ENCODE data around the gene OR5AP2.
"Not testable (repeated sequence)": the region's sequence is repeated elsewhere in the genome, so short reads cannot be mapped to it uniquely, and the experiment has no call there.

Gene OR5AP2

GRCh38 chr11:56642339-56642738 is at the start of gene OR5AP2:
TSS of gene OR5AP2 (minus strand) at chr11:56642439. CDS start at chr11:56642439, 0 bp downstream.
- no peak for DNase-seq (ENCODE audit: low read depth)

- DNase-seq (ENCODE audit: low read depth), result not testable (repeated sequence)
These were observed 48.9 kb upstream of the OR5AP2 start for GRCh38 chr11:56691179-56691578.

DNA sequence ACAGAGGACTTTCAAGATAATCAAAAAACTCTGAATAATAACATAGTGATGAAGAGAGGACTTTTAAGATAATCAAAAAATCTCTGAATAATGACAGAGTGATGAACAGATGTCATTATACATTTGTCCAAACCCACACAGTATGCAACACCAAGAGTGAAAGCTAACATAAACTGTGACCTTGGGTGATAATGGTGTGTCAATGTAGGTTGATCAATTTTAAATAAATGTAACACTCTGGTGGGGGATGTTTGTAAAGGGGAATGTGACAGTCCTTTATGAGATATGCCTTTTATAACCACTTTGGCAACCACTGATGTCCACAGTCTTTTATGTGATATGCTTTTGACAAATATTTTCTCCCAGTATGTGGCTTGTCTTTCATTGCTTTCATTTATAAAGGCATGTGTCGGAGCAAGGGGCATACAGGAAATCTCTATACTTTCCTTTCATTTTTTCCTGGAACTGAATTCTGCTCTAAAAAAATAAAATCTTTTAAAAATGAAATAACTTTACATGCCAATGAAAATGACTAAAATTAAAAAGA is 46.4 kb upstream of the OR5AP2 start:
- DNase-seq (ENCODE audit: low read depth), result no peak

- no peak for DNase-seq (ENCODE audit: low read depth)
These were observed 28.7 kb upstream of the OR5AP2 start for GRCh38 chr11:56670984-56671383.

- no peak for DNase-seq (ENCODE audit: low read depth)
These were observed 21.1 kb upstream of the OR5AP2 start, which contains the start of gene OR5AR1 for GRCh38 chr11:56663386-56663785. TSS of gene OR5AR1 (plus strand) at chr11:56663686. CDS start at chr11:56663686, 0 bp downstream.

DNA sequence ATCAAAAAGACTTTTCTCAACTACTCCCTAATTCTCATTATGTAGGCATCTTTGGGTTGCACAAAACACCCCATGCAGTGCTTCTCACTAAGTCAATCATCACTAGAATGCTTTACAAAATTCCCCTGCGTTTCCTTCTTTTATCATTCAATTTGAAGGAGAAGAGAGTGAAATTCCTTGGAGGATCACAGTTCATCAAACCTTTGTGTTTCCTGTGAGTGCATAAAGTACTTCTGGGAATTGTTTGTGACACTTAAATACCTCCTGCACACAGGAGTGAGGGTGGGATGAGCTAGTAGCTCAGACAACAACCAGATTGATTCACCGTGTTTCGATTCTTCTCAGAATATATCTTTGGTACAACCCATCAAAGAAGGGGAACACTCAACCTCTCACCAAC is 17.5 kb upstream of the OR5AP2 start:
- no peak for DNase-seq (ENCODE audit: low read depth)

DNA sequence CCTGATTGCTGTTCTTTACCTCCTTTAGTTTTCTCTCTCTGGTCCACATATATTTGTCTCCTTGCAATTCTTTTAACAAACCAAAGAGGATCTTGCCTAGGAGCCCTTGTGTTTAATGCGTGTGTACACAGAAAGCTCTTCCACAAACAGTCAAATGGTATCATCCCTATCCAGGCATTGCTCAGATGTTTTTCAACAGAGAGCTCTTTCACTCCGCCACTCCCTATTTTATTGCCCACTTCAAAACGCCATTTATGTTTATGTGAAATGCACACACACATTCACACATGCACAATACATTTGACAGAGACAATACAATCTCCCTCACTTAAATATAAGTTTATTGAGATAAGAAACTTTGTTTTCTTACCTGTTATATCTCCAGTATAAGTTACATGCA is 4.7 kb downstream of the OR5AP2 start:
- no peak for DNase-seq (ENCODE audit: low read depth)

DNA sequence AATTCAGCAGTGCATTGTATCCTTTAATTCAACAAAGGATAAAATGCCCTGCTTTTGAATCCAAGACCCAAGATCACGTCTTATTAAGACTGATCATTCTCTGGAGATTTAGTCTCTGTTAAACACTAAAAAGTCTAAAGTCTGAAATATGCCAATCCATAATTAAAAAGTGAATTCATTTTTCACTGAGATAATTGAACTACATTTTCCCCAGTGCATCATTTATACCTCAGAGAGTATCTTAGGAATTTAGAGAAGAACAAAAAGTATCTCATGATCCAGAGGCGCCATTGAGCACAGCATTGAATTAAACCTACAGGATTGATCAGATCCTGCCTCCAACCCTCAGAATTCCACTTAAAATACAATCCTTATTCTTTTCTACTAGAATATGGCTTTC is 5.4 kb downstream of the OR5AP2 start:
- DNase-seq (ENCODE audit: low read depth), result no peak

DNA sequence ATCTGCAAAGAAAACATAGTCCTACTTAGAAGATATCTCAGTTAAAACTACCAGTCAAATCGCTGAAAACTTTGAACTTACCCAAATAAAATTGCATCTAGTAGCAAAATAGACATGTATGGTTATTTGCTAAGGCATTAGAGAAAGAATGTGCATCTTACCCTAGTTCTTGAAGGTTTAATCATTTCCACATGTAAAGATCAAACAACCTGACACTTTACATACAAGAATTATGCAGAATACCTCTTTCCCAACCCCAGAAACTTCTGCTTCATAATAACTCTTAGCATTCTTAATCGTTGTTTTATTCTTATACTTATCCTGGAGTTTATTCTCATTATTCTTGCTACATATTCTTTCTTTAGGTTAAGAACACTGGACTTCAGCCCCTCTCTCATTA is 9.9 kb downstream of the OR5AP2 start:
- no peak for DNase-seq (ENCODE audit: low read depth)

GRCh38 chr11:56625946-56626345 is 16.3 kb downstream of the OR5AP2 start:
- DNase-seq (ENCODE audit: low read depth), result no peak

- peak; percentile 11 for DNase-seq (ENCODE audit: low read depth)
These were observed 17.6 kb downstream of the OR5AP2 start for GRCh38 chr11:56624661-56625110.

- DNase-seq (ENCODE audit: low read depth), result no peak
These were observed 31.1 kb downstream of the OR5AP2 start for GRCh38 chr11:56611174-56611573.

DNA sequence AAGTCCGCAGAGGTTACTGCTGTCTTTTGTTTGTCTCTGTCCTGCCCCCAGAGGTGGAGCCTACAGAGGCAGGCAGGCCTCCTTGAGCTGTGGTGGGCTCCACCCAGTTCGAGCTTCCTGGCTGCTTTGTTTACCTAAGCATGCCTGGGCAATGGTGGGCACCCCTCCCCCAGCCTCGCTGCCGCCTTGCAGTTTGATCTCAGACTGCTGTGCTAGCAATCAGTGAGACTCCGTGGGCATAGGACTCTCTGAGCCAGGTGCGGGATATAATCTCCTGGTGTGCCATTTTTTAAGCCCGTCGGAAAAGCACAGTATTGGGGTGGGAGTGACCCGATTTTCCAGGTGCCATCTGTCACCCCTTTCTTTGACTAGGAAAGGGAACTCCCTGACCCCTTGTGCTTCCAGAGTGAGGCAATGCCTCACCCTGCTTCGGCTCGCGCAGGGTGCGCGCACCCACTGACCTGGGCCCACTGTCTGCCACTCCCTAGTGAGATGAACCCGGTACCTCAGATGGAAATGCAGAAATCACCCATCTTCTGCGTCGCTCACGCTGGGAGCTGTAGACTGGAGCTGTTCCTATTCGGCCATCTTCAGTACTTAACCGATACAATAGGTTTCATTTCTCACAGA is 50.0 kb downstream of the OR5AP2 start:
- DNase-seq (ENCODE audit: low read depth), result not testable (repeated sequence)
